ENCODE measurements around the gene CARNS1. TPM values are rescaled to one million over a fixed set of nuclear protein-coding genes. Genes with fewer than 3 reads are reported as not detected.

CARNS1 gene
- total RNA-seq, 4 donors from 2014 or later, result 0.27 to 4.4 (median 0.43) TPM

- DNase-seq, result peak; percentile 78
- Histone ChIP-seq H3K4me3 (peak within 1 kb of the TSS in 3 of 4 donors; percentile 2 to 41 (median 15)), H3K36me3 (peaks cover 0 to 15% (median 2%) of the 10 kb centered on the region in 4 donors), H3K9me3 (no peaks in the 10 kb centered on the region), H3K27me3 (no peaks in the 10 kb centered on the region), H3K27ac (peak within 1 kb of the TSS; percentile 72 to 83 (median 74)), H3K4me1 (peaks cover under 1 to 33% (median 15%) of the 10 kb centered on the region in 4 donors)
- 66% methylated on average over 22 of the region's 26 CpGs; no CpG with 5 or more reads in 1 of the 2 donors for WGBS, 2 donors (ENCODE audit: low coverage in 1 of 2)
- intact Hi-C loops (cut with DNase I; ENCODE audit: low total_unique reads), result no loop called here
- in situ Hi-C loops (cut with MboI; ENCODE audit: low pct_ligation_motif_present in 1 of 4, low pct_unique_long_range_greater_than_20kb in 1 of 4, low sequenced_read_pairs in 3 of 4), result no loop called here
- TF ChIP-seq POLR2A (IDR thresholded peaks at IDR 0.05), result peak; percentile 67
- no peak for TF ChIP-seq EP300 (IDR thresholded peaks at IDR 0.05; ENCODE audit: low read depth)
- no peak for TF ChIP-seq CTCF (IDR thresholded peaks at IDR 0.05)
- peak in 2 of 3 donors; percentile 40 to 65 for TF ChIP-seq POLR2AphosphoS5 (IDR thresholded peaks at IDR 0.05)
Measured at GRCh38 chr11:67437082-67437808, 21.8 kb downstream of the CARNS1 start, which contains the start of gene PTPRCAP. Gene PTPRCAP (minus strand): TSS chr11:67437682. CDS start chr11:67437619, 63 bp downstream.

- Histone ChIP-seq H3K27me3 (no peaks in the 10 kb centered on the region), H3K36me3 (peaks cover 0 to 10% (median 0%) of the 10 kb centered on the region in 4 donors), H3K27ac (peak overlapping the region; percentile 72 to 83 (median 74)), H3K9me3 (no peaks in the 10 kb centered on the region), H3K4me1 (peaks cover 6 to 39% (median 20%) of the 10 kb centered on the region in 4 donors), H3K4me3 (peak overlapping the region in 3 of 4 donors; percentile 2 to 41 (median 15))
- DNase-seq, result no peak
- 69% methylated on average over 3 of the region's 3 CpGs; no CpG with 5 or more reads in 1 of the 2 donors for WGBS, 2 donors (ENCODE audit: low coverage in 1 of 2)
- TF ChIP-seq EP300 (IDR thresholded peaks at IDR 0.05; ENCODE audit: low read depth), result no peak
- no peak for TF ChIP-seq POLR2AphosphoS5 (IDR thresholded peaks at IDR 0.05)
- no peak for TF ChIP-seq POLR2A (IDR thresholded peaks at IDR 0.05)
- TF ChIP-seq CTCF (IDR thresholded peaks at IDR 0.05), result no peak
- in situ Hi-C loops (cut with MboI; ENCODE audit: low pct_ligation_motif_present in 1 of 4, low pct_unique_long_range_greater_than_20kb in 1 of 4, low sequenced_read_pairs in 3 of 4) (no loop called here), intact Hi-C loops (cut with DNase I; ENCODE audit: low total_unique reads) (no loop called here)
Measured at GRCh38 chr11:67437809-67438157, 22.3 kb downstream of the CARNS1 start.

- intact Hi-C loops (cut with DNase I; ENCODE audit: low total_unique reads), result no loop called here
- peak overlapping the region in 3 of 4 donors; percentile 2 to 41 (median 15) for H3K4me3 ChIP-seq
- 87% methylated on average over 39 of the region's 41 CpGs; no CpG with 5 or more reads in 1 of the 2 donors for WGBS, 2 donors (ENCODE audit: low coverage in 1 of 2)
- no peaks in the 10 kb centered on the region for H3K9me3 ChIP-seq
- peak overlapping the region; percentile 72 to 83 (median 74) for H3K27ac ChIP-seq
- H3K4me1 ChIP-seq, result peaks cover 6 to 41% (median 22%) of the 10 kb centered on the region in 4 donors
- peak in 1 of 3 donors; percentile 65 for TF ChIP-seq POLR2AphosphoS5 (IDR thresholded peaks at IDR 0.05)
- peak; percentile 21 for TF ChIP-seq POLR2A (IDR thresholded peaks at IDR 0.05)
- TF ChIP-seq EP300 (IDR thresholded peaks at IDR 0.05; ENCODE audit: low read depth), result no peak
- no peak for TF ChIP-seq CTCF (IDR thresholded peaks at IDR 0.05)
- H3K27me3 ChIP-seq, result no peaks in the 10 kb centered on the region
- in situ Hi-C loops (cut with MboI; ENCODE audit: low pct_ligation_motif_present in 1 of 4, low pct_unique_long_range_greater_than_20kb in 1 of 4, low sequenced_read_pairs in 3 of 4), result no loop called here
- DNase-seq, result peak; percentile 76
- peaks cover 0 to 5% (median 0%) of the 10 kb centered on the region in 4 donors for H3K36me3 ChIP-seq
Measured at GRCh38 chr11:67438158-67438902, 22.9 kb downstream of the CARNS1 start.
